ENCODE data around the gene KRT72.
A peak's percentile ranks its signal among the peaks of the same experiment; 100 is the strongest.

The KRT72 gene

DNA sequence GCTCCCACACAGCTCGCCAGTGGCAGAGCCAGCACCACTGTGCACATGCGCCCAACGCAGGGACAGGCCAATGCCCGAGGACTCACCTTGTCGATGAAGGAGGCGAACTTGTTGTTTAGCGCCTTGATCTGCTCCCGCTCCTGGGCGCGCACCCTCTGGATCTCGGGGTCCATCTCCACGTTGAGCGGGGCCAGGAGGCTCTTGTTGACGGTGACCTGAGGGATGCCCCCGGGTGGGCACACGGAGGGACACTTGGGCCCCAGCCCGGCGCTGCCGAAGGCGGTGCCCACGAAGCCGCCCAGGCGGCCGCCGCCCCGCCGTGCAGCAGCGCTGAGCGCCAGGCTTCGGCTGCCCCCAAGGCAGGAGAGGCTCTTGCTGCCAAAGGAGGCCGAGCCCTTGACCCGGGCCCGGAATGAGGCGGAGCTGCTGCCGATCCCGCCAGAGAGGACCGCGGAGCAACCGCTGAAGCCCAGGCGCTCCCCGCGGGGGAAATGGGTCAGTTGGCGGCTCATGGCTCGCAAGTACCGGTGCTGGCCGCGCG, at the start of gene KRT72:
TSS of gene KRT72 (minus strand) at position 523 of the 541 bp plus-strand sequence. CDS start at position 512, 11 bp downstream.
- Histone ChIP-seq H3K4me1 (ENCODE audit: control insufficient read depth, insufficient read depth, low read length, unreplicated experiment) (no peaks in the 10 kb centered on the region), H3K27ac (ENCODE audit: low read depth, low read length) (no peak within 1 kb of the TSS), H3K4me3 (ENCODE audit: low read depth, low read length) (no peak within 1 kb of the TSS), H3K36me3 (ENCODE audit: insufficient read depth, low read length) (no peaks in the 10 kb centered on the region), H2AFZ (ENCODE audit: low read length, unreplicated experiment) (no peak within 1 kb of the TSS), H3K79me2 (ENCODE audit: control insufficient read depth, insufficient read depth, low read length, unreplicated experiment) (no peaks in the 10 kb centered on the region), H3K27me3 (ENCODE audit: insufficient read depth, low read length) (peaks cover 84% of the 10 kb centered on the region)

GRCh38 chr12:52650520-52651081, 49.3 kb upstream of the KRT72 start:
- Histone ChIP-seq H3K4me1 (ENCODE audit: control insufficient read depth, insufficient read depth, low read length, unreplicated experiment) (no peaks in the 10 kb centered on the region), H3K4me3 (ENCODE audit: low read depth, low read length) (peak overlapping the region; percentile 48; the same call in 1 of the 2 replicates), H3K27me3 (ENCODE audit: insufficient read depth, low read length) (peaks cover 94% of the 10 kb centered on the region), H2AFZ (ENCODE audit: low read length, unreplicated experiment) (no peak overlapping the region), H3K27ac (ENCODE audit: low read depth, low read length) (no peak overlapping the region), H3K36me3 (ENCODE audit: insufficient read depth, low read length) (no peaks in the 10 kb centered on the region), H3K79me2 (ENCODE audit: control insufficient read depth, insufficient read depth, low read length, unreplicated experiment) (no peaks in the 10 kb centered on the region)

GRCh38 chr12:52649066-52649465, 47.8 kb upstream of the KRT72 start:
- H3K4me3 ChIP-seq (ENCODE audit: low read depth, low read length) = no peak overlapping the region
- no peaks in the 10 kb centered on the region for H3K36me3 ChIP-seq (ENCODE audit: insufficient read depth, low read length)
- peaks cover 94% of the 10 kb centered on the region for H3K27me3 ChIP-seq (ENCODE audit: insufficient read depth, low read length)
- no peak overlapping the region for H3K27ac ChIP-seq (ENCODE audit: low read depth, low read length)
- H3K79me2 ChIP-seq (ENCODE audit: control insufficient read depth, insufficient read depth, low read length, unreplicated experiment) = no peaks in the 10 kb centered on the region
- H3K4me1 ChIP-seq (ENCODE audit: control insufficient read depth, insufficient read depth, low read length, unreplicated experiment) = no peaks in the 10 kb centered on the region
- H2AFZ ChIP-seq (ENCODE audit: low read length, unreplicated experiment) = no peak overlapping the region

- Histone ChIP-seq H3K27ac (ENCODE audit: low read depth, low read length) (no peak overlapping the region), H3K4me3 (ENCODE audit: low read depth, low read length) (no peak overlapping the region), H3K36me3 (ENCODE audit: insufficient read depth, low read length) (no peaks in the 10 kb centered on the region), H2AFZ (ENCODE audit: low read length, unreplicated experiment) (no peak overlapping the region), H3K79me2 (ENCODE audit: control insufficient read depth, insufficient read depth, low read length, unreplicated experiment) (no peaks in the 10 kb centered on the region), H3K27me3 (ENCODE audit: insufficient read depth, low read length) (peaks cover 94% of the 10 kb centered on the region), H3K4me1 (ENCODE audit: control insufficient read depth, insufficient read depth, low read length, unreplicated experiment) (no peaks in the 10 kb centered on the region)
Observed at GRCh38 chr12:52648012-52648550, 46.8 kb upstream of the KRT72 start.

- peaks cover 92% of the 10 kb centered on the region for H3K27me3 ChIP-seq (ENCODE audit: insufficient read depth, low read length)
- H3K4me3 ChIP-seq (ENCODE audit: low read depth, low read length) = no peak overlapping the region
- no peak overlapping the region for H2AFZ ChIP-seq (ENCODE audit: low read length, unreplicated experiment)
- no peak overlapping the region for H3K27ac ChIP-seq (ENCODE audit: low read depth, low read length)
- H3K79me2 ChIP-seq (ENCODE audit: control insufficient read depth, insufficient read depth, low read length, unreplicated experiment) = no peaks in the 10 kb centered on the region
- no peaks in the 10 kb centered on the region for H3K36me3 ChIP-seq (ENCODE audit: insufficient read depth, low read length)
- no peaks in the 10 kb centered on the region for H3K4me1 ChIP-seq (ENCODE audit: control insufficient read depth, insufficient read depth, low read length, unreplicated experiment)
Observed at GRCh38 chr12:52647601-52648000, 46.3 kb upstream of the KRT72 start.

GRCh38 chr12:52646613-52647012, 45.4 kb upstream of the KRT72 start:
- Histone ChIP-seq H3K27ac (ENCODE audit: low read depth, low read length) (no peak overlapping the region), H3K4me1 (ENCODE audit: control insufficient read depth, insufficient read depth, low read length, unreplicated experiment) (no peaks in the 10 kb centered on the region), H3K27me3 (ENCODE audit: insufficient read depth, low read length) (peaks cover 92% of the 10 kb centered on the region), H3K36me3 (ENCODE audit: insufficient read depth, low read length) (no peaks in the 10 kb centered on the region), H3K79me2 (ENCODE audit: control insufficient read depth, insufficient read depth, low read length, unreplicated experiment) (no peaks in the 10 kb centered on the region), H2AFZ (ENCODE audit: low read length, unreplicated experiment) (no peak overlapping the region), H3K4me3 (ENCODE audit: low read depth, low read length) (no peak overlapping the region)

DNA sequence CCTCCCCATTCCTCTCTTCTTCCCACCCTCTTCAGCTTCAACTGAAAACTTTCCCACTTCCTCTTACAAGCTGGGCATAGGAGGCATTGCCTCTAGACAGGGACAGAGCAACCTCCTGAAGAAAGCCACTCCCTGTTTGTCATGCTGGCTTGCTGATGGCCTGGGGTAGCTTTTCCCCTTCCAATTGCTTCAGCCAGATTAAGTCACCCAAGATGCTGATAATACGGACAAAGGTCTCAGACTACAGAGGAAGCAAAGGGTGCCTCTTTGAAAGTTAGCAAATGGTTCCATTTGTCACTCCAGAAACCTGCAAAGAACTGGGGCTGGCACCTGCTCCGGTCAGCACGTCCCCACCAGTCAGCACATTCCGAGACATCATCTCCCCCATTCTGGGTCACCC, 44.7 kb upstream of the KRT72 start:
- no peaks in the 10 kb centered on the region for H3K4me1 ChIP-seq (ENCODE audit: control insufficient read depth, insufficient read depth, low read length, unreplicated experiment)
- no peak overlapping the region for H3K27ac ChIP-seq (ENCODE audit: low read depth, low read length)
- no peak overlapping the region for H3K4me3 ChIP-seq (ENCODE audit: low read depth, low read length)
- H2AFZ ChIP-seq (ENCODE audit: low read length, unreplicated experiment) = no peak overlapping the region
- no peaks in the 10 kb centered on the region for H3K79me2 ChIP-seq (ENCODE audit: control insufficient read depth, insufficient read depth, low read length, unreplicated experiment)
- H3K27me3 ChIP-seq (ENCODE audit: insufficient read depth, low read length) = peaks cover 92% of the 10 kb centered on the region
- no peaks in the 10 kb centered on the region for H3K36me3 ChIP-seq (ENCODE audit: insufficient read depth, low read length)

- no peak overlapping the region for H3K27ac ChIP-seq (ENCODE audit: low read depth, low read length)
- H3K27me3 ChIP-seq (ENCODE audit: insufficient read depth, low read length) = peaks cover 90% of the 10 kb centered on the region
- no peak overlapping the region for H2AFZ ChIP-seq (ENCODE audit: low read length, unreplicated experiment)
Observed at GRCh38 chr12:52645120-52645761, 44.0 kb upstream of the KRT72 start.

GRCh38 chr12:52644078-52644415, 42.8 kb upstream of the KRT72 start:
- H3K4me3 ChIP-seq (ENCODE audit: low read depth, low read length) = no peak overlapping the region

More at GRCh38 chr12:52645120-52645761, 44.0 kb upstream of the KRT72 start:
- Histone ChIP-seq H3K79me2 (ENCODE audit: control insufficient read depth, insufficient read depth, low read length, unreplicated experiment) (no peaks in the 10 kb centered on the region), H3K4me1 (ENCODE audit: control insufficient read depth, insufficient read depth, low read length, unreplicated experiment) (no peaks in the 10 kb centered on the region), H3K4me3 (ENCODE audit: low read depth, low read length) (no peak overlapping the region), H3K36me3 (ENCODE audit: insufficient read depth, low read length) (no peaks in the 10 kb centered on the region)

GRCh38 chr12:52643233-52644077, 42.2 kb upstream of the KRT72 start:
- Histone ChIP-seq H3K4me3 (ENCODE audit: low read depth, low read length) (no peak overlapping the region), H3K27ac (ENCODE audit: low read depth, low read length) (no peak overlapping the region), H3K79me2 (ENCODE audit: control insufficient read depth, insufficient read depth, low read length, unreplicated experiment) (no peaks in the 10 kb centered on the region), H3K4me1 (ENCODE audit: control insufficient read depth, insufficient read depth, low read length, unreplicated experiment) (no peaks in the 10 kb centered on the region), H3K27me3 (ENCODE audit: insufficient read depth, low read length) (peaks cover 91% of the 10 kb centered on the region), H2AFZ (ENCODE audit: low read length, unreplicated experiment) (no peak overlapping the region), H3K36me3 (ENCODE audit: insufficient read depth, low read length) (no peaks in the 10 kb centered on the region)

More at GRCh38 chr12:52644078-52644415, 42.8 kb upstream of the KRT72 start:
- no peak overlapping the region for H2AFZ ChIP-seq (ENCODE audit: low read length, unreplicated experiment)
- no peaks in the 10 kb centered on the region for H3K79me2 ChIP-seq (ENCODE audit: control insufficient read depth, insufficient read depth, low read length, unreplicated experiment)
- no peaks in the 10 kb centered on the region for H3K4me1 ChIP-seq (ENCODE audit: control insufficient read depth, insufficient read depth, low read length, unreplicated experiment)
- no peaks in the 10 kb centered on the region for H3K36me3 ChIP-seq (ENCODE audit: insufficient read depth, low read length)
- H3K27ac ChIP-seq (ENCODE audit: low read depth, low read length) = no peak overlapping the region
- peaks cover 89% of the 10 kb centered on the region for H3K27me3 ChIP-seq (ENCODE audit: insufficient read depth, low read length)

Data from ACC112 (cell line).